Activated naive CD4-positive, alpha-beta T cell treated with anti-CD3 and anti-CD28 coated beads, Interleukin-2, amount 50 U/mL, for 72 hours (primary cell): ENCODE data around the gene CXCR6. TPM values are rescaled to one million over a fixed set of nuclear protein-coding genes. Genes with fewer than 3 reads are reported as not detected.

ENCODE experiments used
- ATAC-seq, 2 donors: fragments of 150-1000 bp; cut with Tn5 transposase; 2 replicates each; pipeline ENCODE4 v1.10.0; 2021; ENCODE audit warnings: mild to moderate bottlenecking in 2 of 2, moderate library complexity in 2 of 2
- DNase-seq, 2 donors: peaks; one replicate each; pipeline ENCODE4 v3.0.0; 2021 to 2022; ENCODE audit warnings: low spot score in 2 of 2
- H3K27ac Mint-ChIP-seq, 2 donors: one replicate each; pipeline ENCODE4 v1.8.0; 2022; ENCODE audit warnings: mild to moderate bottlenecking in 2 of 2, mixed read lengths in 2 of 2
- H3K36me3 Mint-ChIP-seq, 2 donors: one replicate each; pipeline ENCODE4 v1.8.0; 2022; ENCODE audit warnings: mixed read lengths in 2 of 2
- H3K9me3 Mint-ChIP-seq, 2 donors: one replicate each; pipeline ENCODE4 v1.8.0; 2022; ENCODE audit warnings: mixed read lengths in 2 of 2
- total RNA-seq, 2 donors: library from RNA; stranded (reverse); gene quantifications; one replicate each; pipeline ENCODE4 v1.2.3, GENCODE V29; 2022

Gene CXCR6
- total RNA-seq, 2 donors from 2014 or later, result 1.0 to 1.8 TPM

DNA sequence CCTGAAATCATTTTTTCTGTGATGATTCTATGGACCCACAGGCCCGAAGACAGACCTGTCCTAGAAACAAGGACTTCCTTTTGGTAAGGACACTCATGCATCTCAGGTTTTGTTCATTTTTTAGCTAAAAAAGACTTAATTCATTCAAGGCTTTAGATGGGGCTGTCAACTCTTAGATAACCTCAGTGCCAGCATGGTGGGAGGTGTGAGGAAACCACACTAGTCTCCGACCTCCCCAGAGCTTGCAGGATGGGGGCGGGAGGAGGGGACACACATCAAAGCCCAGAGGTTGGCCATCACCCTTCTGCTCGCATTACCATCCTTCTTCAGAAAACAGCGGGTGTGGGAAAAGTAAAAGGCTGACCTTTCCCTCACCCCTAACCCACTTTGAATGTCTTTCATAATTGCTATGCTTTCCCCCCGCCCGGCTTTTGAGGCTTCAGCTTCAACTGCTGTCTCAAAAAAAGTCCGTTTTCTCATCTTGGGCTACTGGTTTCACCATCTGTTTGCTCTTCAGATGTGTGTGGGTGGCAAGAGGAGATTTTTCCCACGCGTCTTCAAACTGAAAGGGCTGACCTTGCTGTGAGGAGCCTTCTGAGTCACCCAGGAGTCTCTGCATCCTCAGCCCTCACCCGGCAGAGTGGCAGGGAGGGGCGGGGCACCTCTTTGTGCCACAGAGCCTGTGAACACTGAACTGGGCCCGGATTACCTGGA is 27.6 kb upstream of the CXCR6 start:
- DNase-seq (peak; percentile 72 to 88), ATAC-seq (peak; percentile 92 to 93)
- H3K36me3 Mint-ChIP-seq, result peaks cover 0 to 5% of the 10 kb centered on the region in 2 donors
- peak overlapping the region; percentile 50 to 72 for H3K27ac Mint-ChIP-seq
- H3K9me3 Mint-ChIP-seq, result no peaks in the 10 kb centered on the region

DNA sequence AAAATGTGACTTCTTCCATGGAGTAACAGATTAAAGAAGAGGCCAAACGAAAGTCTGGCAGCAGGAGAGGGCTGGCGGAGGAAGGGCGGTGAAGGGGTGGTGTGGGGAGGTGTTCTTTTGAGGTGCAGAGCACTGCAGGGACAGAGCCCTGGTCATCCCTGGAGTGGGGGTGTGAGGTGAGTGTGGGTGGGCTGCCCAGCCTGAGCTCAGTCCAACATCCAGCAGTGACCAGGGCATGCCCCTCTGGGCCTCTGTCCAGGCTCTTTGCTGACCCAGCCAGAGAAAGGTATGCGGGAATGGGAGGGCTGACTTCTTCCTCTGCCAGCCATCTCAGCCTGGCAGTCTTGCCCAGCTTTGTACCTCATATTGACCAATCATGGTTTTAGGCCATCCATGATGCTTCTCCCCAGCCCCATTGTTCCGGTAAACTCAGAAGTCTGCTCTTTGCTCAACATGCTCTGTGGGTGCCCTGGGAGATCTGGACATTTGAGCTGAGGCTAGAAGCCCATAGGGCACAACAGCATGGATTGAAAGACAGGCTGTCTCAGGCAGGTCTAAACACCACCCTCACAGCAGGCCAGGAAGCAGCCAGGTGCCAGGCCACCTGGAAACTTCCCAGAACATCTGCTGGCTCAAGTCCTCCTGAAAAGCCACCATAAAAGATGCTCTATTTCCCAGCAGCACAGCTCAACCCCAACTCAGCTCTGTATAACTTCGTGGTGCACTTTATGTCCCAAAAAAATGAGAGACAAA is 25.9 kb upstream of the CXCR6 start:
- H3K27ac Mint-ChIP-seq, result no peak overlapping the region
- DNase-seq, result peak in 1 of 2 donors; percentile 52
- no peak for ATAC-seq
- H3K36me3 Mint-ChIP-seq, result peaks cover 5 to 15% of the 10 kb centered on the region in 2 donors
- H3K9me3 Mint-ChIP-seq, result no peaks in the 10 kb centered on the region

DNA sequence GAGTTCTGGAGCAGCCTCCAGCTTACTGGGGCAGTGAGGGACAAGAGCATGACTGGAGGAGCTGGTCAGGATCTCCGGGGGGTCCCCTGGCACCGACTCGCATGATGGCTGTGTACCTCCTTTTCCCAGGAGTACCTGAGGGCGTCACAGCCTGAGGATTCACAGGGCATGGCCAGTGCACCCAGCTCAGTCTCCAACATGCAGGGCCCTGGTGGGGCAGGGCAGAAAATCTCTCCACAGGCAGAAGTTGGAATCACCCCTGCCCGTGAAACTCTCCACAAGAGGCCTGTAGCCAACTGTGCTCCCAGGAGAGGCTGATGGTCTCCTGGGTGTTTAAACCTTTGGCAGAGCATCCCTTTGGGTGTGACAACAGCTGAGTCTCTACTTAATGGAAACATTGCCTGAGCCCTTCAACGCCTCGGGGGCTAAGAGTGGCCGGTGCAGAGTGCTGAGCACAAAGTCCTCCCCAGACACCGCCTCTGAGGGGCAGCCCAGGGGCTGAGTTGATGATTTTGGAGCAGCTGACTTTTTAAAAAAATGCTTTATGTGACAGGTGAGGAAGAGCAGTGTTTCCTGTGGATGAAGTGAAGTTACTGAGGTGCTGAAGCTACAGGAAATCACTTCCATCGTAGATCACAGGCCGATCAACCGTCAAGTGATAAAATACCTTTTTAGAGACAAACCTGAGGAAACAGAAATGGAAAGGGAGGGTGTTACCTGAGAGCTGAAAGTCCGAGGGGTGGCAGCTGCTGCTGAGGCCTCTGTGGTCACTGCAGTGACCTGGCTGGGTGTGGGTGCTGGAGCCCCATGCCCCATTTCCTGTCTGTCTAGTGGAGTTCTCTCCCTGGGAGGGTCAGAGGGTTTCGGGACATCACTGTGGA is 21.9 kb upstream of the CXCR6 start:
- H3K9me3 Mint-ChIP-seq, result no peaks in the 10 kb centered on the region
- no peak overlapping the region for H3K27ac Mint-ChIP-seq
- ATAC-seq (no peak), DNase-seq (peak in 1 of 2 donors; percentile 25)
- peaks cover 13 to 24% of the 10 kb centered on the region in 2 donors for H3K36me3 Mint-ChIP-seq

DNA sequence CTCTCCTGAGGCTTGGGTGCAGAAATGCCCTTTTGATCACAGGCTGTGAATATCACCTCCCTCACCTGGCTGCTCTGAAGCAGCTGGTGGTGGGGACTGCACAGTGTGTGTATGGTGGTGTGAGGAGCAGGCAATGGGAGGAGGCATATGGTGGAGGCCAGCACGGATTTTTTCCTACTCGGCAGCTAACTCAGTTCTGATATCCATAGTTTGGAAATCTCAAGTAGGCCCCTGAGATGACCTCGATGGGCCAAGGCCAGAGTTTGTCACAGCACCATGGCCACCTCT is 21.3 kb upstream of the CXCR6 start:
- H3K9me3 Mint-ChIP-seq, result no peaks in the 10 kb centered on the region
- DNase-seq (peak in 1 of 2 donors; percentile 14), ATAC-seq (no peak)
- peaks cover 13 to 20% of the 10 kb centered on the region in 2 donors for H3K36me3 Mint-ChIP-seq
- H3K27ac Mint-ChIP-seq, result no peak overlapping the region

DNA sequence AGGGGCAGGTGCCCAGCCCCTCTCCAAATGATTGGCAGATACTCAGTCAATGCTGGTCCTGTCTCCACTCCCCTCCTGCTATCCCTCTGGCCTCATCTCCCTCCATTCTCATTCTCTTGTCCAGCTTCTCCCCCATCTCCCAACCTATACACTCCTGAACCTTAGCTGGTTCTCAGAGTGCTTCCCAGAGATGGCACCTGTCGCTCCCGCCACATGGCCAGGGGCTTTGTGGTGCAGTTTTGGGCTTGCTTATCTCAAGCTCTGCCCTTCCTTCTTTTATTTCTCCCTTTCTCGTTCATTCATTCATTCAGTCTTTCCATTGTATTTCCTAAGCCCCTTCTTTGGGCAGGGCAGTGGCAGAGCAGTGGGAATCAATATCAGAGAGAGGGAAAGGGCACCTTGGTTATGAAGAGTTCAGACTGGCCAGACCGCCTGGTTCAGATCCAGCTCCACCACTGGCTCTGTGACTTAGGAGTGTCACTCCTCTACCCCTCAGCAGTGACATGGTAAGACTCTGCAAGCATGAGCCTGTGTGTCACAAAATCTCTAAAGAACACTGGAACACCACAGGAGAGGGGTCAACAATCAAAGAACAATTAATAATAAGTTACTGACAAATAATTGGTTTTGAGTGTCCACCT is 20.2 kb upstream of the CXCR6 start:
- H3K27ac Mint-ChIP-seq, result no peak overlapping the region

DNA sequence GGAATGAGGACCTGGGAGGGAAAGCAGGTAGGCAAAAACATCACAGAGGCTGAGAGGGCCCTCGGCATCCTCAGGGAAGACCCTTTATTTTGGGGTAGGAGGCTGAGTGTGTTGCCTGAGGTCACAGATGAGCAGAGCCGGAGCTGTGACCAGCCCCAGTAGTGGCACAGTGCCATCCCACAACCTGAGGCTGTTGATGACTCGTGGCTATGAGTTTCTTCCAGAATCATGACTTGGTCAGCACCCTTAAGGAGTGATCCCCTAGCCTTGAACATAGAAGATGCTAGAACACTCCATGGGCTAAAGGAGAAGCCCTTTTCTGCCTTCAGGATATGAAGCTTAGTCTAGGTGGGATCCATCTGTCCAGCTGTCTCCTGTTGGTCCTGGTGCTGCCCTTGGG is 19.5 kb upstream of the CXCR6 start:
- no peak overlapping the region for H3K27ac Mint-ChIP-seq
- peak in 1 of 2 donors; percentile 47 for DNase-seq

More for the DNA sequence above, 20.2 kb upstream of the CXCR6 start:
- ATAC-seq (no peak), DNase-seq (no peak)
- Mint-ChIP-seq H3K36me3 (peaks cover 13 to 19% of the 10 kb centered on the region in 2 donors), H3K9me3 (no peaks in the 10 kb centered on the region)

DNA sequence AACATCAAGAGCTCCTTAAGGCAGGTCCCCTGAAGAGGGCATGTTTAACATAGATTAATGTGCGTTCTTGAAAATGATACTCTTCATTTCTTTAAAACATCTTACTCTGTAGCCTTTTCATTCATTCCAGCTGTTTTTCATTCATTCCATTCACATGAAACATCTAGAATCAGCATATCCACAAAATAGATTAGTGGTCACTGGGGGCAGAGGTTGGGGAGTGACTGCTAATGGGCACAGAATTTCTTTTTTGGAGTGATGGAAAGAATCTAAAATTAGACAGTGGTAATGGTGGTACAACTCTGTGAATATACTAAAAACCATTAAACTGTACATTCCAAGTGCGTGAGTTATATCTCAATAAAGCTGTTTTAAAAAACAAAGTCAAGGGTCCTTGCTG is 15.4 kb upstream of the CXCR6 start:
- ATAC-seq, result no peak
- no peak overlapping the region for H3K27ac Mint-ChIP-seq
- H3K36me3 Mint-ChIP-seq, result peaks cover 7 to 13% of the 10 kb centered on the region in 2 donors
- H3K9me3 Mint-ChIP-seq, result no peaks in the 10 kb centered on the region
- DNase-seq, result no peak

More for the DNA sequence above, 19.5 kb upstream of the CXCR6 start:
- H3K9me3 Mint-ChIP-seq, result no peaks in the 10 kb centered on the region
- peaks cover 13 to 19% of the 10 kb centered on the region in 2 donors for H3K36me3 Mint-ChIP-seq
- ATAC-seq, result peak in 1 of 2 donors; percentile 45

DNA sequence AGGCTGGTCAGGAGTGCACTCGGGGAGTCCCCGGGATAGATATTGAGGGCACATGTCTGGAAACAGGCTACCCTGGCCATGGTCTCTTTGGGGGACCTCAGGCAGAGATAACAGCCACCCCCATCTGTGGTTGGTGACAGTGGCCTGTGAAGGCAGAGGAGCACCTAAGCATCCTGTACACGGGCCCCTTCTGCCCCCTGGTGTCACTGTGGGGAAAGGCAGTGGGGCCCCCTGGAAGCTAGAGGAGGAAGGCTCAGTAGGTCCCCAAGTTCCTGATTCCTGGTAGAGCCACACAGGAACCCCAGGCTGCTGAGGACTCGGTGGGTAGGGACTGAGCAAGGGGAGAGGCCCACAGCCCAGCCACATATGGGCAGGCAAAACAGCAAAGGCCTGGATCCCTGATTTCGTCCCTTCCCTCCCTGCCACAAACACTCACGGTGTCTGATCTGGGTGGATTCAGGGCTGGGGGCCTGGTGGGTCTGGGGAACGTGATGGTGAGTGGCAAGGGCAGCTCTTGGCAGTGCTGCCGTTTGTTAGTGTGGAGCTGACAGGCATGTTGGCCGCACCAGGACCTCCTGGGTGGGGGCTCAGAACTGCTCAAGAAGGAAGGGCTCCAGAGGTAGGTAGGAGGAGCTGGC is 14.1 kb upstream of the CXCR6 start:
- H3K27ac Mint-ChIP-seq, result no peak overlapping the region
- H3K9me3 Mint-ChIP-seq, result no peaks in the 10 kb centered on the region
- DNase-seq, result peak; percentile 66 to 74
- peak; percentile 84 to 91 for ATAC-seq
- peaks cover 0 to 5% of the 10 kb centered on the region in 2 donors for H3K36me3 Mint-ChIP-seq

DNA sequence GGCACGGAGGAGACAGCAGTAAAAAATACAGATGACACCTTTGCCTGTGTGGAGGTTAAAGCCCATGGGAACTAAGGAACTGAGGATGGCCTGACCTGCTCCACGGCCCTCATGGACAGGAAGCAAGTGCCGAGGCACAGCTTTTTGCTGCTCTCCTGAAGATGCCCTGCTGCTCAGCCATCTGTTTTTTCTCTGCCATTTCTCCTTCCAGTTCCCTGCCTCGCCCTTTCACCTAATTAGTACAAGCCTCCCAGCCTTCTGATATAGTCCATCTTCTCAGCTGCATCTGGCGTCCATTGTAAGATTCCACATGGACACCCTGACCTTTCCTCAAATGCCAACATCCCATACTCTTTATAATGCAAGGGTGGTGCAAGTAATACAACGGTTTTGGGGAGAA is 11.8 kb upstream of the CXCR6 start:
- H3K9me3 Mint-ChIP-seq, result no peaks in the 10 kb centered on the region
- no peak overlapping the region for H3K27ac Mint-ChIP-seq
- peaks cover 0 to 16% of the 10 kb centered on the region in 2 donors for H3K36me3 Mint-ChIP-seq
- DNase-seq, result peak in 1 of 2 donors; percentile 43
- ATAC-seq, result no peak

DNA sequence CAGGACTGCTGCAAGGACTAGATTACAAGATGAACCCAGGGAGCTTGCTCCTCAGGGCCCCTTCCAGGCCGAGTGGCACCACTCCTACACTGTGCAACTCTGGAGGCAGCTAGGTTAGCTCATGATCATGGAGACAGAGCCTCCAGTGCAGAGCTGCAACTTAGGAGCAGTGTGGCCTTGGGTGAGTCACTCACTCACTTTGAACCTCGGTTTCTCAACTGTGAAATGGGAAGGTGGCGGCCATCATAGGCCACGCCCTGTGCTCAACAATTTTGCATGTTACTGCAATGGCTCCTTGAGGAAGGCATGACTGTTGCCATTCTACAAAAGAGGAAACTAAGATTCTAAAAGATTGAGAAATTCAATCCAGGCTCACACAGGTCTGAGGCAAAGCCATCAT is 11.2 kb upstream of the CXCR6 start:
- Mint-ChIP-seq H3K36me3 (peaks cover 0 to 16% of the 10 kb centered on the region in 2 donors), H3K27ac (no peak overlapping the region), H3K9me3 (no peaks in the 10 kb centered on the region)
- ATAC-seq (no peak), DNase-seq (peak in 1 of 2 donors; percentile 41)

DNA sequence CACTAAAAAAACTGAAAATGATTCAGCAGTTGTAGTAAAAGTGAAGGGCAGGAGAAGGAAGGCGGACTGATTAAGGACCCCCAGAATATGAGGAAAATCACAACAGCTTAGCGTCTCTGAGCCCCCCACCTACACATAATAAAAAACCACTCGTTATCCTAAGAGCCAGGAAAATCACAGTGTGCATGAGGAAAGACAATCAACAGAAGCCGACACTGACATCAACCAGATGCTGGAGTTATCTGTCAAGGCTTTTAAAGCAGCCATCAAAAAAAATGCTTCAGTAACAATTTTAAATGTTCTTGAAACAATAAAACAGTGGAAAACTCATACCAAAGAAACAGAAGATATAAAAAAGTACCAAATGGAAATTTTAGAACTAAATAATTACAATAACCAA is 9.7 kb upstream of the CXCR6 start:
- Mint-ChIP-seq H3K27ac (no peak overlapping the region), H3K9me3 (no peaks in the 10 kb centered on the region), H3K36me3 (peaks cover 0 to 16% of the 10 kb centered on the region in 2 donors)
- DNase-seq, result no peak
- no peak for ATAC-seq

DNA sequence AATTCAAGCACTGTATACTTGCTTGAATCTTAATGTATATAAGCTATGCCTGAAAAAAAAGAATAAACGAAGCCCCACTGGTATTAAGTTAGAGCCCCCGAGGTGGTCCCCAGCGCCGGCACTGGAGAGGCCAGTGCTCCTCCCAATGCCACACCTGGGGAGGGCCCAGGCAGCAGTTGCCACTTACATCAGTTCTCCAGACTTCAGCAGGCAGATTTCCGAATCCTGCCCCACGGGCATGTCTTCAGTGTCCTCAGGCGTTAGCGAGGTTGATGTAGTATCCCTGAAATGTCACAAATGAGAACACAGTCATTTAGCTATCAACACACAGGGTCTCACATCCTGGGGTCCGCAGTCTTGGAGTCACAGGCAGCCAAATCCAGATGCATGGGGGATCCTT is 7.0 kb upstream of the CXCR6 start:
- DNase-seq, result peak in 1 of 2 donors; percentile 26
- Mint-ChIP-seq H3K9me3 (peaks cover 0 to 4% of the 10 kb centered on the region in 2 donors), H3K27ac (no peak overlapping the region), H3K36me3 (peaks cover 9 to 29% of the 10 kb centered on the region in 2 donors)
- ATAC-seq, result no peak

DNA sequence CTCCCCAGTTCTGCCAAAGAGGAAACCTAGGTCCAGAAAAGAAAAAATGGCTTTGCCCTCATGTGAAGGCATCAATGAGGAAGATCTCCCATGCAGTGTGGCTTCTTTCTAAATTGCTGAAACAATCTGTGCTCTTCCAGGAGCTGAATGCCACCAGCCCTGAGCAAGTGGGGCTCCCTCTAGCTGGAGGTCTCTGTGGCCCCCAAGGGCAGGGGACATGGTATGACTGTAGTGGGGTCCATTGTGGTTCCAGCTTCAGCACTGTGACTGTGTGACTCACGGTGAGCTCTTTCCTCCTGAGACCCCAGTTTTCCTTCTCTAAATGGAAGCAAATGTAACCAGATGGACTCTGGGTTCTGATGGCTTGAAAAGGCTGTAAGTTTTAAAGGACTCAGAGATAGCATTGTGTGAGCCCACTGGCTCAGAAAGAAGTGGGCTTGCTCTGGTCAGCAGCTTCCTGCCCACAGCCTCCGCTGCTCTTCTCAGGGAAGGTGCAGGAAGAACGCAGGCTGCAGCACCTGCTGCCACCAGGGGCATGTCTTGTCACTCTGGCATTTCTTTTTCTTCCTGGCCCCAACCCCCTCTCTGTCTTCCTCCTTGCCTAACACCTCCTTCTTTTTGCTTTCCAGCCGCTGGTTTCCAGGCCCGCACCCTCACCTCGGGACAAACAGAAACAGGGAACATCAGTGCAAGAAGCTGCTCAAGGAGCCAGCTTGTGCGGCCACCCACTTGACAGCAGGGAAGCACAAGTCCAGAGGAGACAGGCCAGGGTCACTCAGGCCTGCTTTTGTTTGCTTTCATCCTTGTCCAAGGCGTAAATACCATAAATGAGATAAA is 5.8 kb upstream of the CXCR6 start:
- Mint-ChIP-seq H3K9me3 (peaks cover 0 to 4% of the 10 kb centered on the region in 2 donors), H3K36me3 (peaks cover 14 to 37% of the 10 kb centered on the region in 2 donors), H3K27ac (no peak overlapping the region)
- no peak for ATAC-seq
- DNase-seq, result peak in 1 of 2 donors; percentile 23

DNA sequence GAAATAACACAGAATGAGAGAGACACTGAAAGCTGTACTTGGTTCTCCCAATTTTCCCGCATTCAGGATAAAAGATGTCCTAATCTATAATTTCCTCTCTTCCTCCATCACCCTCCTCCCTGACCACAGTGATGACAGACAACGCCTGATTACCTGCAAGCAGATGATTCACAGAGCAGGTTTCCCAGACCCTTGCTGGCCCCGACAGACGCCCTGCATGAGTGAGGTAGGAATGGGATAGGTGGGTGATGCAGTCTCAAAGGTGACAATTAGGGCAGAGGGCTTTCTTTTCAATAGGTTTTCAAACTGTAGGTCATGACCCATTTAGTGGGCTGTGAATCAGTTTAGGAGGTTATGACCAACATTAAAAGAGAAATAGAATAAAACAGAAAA is 5.2 kb upstream of the CXCR6 start:
- Mint-ChIP-seq H3K9me3 (peaks cover 0 to 4% of the 10 kb centered on the region in 2 donors), H3K36me3 (peaks cover 16 to 39% of the 10 kb centered on the region in 2 donors), H3K27ac (no peak overlapping the region)
- DNase-seq (peak in 1 of 2 donors; percentile 20), ATAC-seq (no peak)

DNA sequence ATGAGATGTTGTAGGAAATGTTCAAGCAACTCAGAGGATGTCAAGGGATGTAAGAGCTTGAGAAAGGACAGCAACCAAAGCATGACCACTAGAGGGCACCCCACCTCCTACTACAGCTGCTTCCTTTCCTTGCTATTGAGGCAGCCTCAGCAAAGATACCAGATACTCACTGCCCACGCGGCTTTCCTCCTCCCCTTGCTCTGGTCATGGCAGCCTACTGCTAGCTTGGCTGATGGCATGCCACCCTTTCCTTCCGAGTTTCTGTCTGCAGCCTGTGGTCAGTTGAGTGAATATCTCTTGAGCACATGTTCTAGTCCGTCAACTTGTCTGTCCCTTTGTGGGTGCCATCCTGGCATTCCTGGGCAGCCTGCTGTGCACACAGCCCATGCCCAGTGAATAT is 4.4 kb upstream of the CXCR6 start:
- Mint-ChIP-seq H3K36me3 (peaks cover 16 to 39% of the 10 kb centered on the region in 2 donors), H3K27ac (no peak overlapping the region), H3K9me3 (peaks cover 0 to 4% of the 10 kb centered on the region in 2 donors)
- ATAC-seq (peak; percentile 39 to 44), DNase-seq (peak; percentile 76 to 81)
